ENCODE measurements around the gene MGLL. TPM values are rescaled to one million over a fixed set of nuclear protein-coding genes. Genes with fewer than 3 reads are reported as not detected.

The MGLL gene
- total RNA-seq, 2 experiments from 2014 or later = 2.1 to 3.6 TPM

DNA sequence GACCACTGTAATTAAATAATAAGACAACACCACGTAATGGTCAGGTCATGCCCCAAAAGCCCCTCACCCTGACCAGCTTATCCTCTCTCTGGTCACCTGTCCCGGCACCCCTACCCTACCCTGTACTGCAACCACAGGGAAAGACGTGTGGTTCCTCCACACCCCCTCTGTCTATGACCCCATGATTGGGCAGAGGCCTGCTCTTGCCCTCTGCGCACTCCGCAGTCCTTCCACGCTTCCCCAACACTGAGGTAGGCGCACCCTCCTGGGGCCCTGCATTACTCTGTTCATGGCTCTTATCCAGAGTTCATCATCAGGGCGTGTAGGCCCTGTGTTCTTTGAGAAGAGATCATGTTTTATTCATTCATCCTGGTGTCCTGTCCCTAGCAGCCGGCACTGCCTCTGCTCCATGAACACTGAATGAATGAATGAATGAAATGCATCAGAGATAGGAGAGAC is 33.8 kb downstream of the MGLL start:
- no peak overlapping the region for H3K4me3 Mint-ChIP-seq
- peaks cover 7% of the 10 kb centered on the region for H3K4me1 Mint-ChIP-seq
- POLR2A ChIA-PET = no interaction called here

GRCh38 chr3:127787571-127788365 is 34.5 kb downstream of the MGLL start:
- Mint-ChIP-seq H3K27ac (no peak overlapping the region), H3K36me3 (no peaks in the 10 kb centered on the region), H3K4me1 (peaks cover 7% of the 10 kb centered on the region), H3K9me3 (no peaks in the 10 kb centered on the region), H3K27me3 (peaks cover 21% of the 10 kb centered on the region), H3K4me3 (no peak overlapping the region)
- ATAC-seq (ENCODE audit: low read depth) = no peak
- no peak for DNase-seq
- POLR2A ChIA-PET = no interaction called here

More for the DNA sequence above, 33.8 kb downstream of the MGLL start:
- DNase-seq (no peak), ATAC-seq (ENCODE audit: low read depth) (no peak)
- Mint-ChIP-seq H3K27ac (no peak overlapping the region), H3K27me3 (peaks cover 24% of the 10 kb centered on the region), H3K36me3 (no peaks in the 10 kb centered on the region), H3K9me3 (no peaks in the 10 kb centered on the region)

GRCh38 chr3:127787071-127787490 is 35.2 kb downstream of the MGLL start:
- Mint-ChIP-seq H3K4me3 (no peak overlapping the region), H3K4me1 (peaks cover 7% of the 10 kb centered on the region), H3K36me3 (no peaks in the 10 kb centered on the region), H3K27ac (no peak overlapping the region), H3K27me3 (peaks cover 16% of the 10 kb centered on the region), H3K9me3 (no peaks in the 10 kb centered on the region)
- ATAC-seq (ENCODE audit: low read depth) (no peak), DNase-seq (no peak)
- POLR2A ChIA-PET = no interaction called here

- DNase-seq (no peak), ATAC-seq (ENCODE audit: low read depth) (no peak)
- H3K9me3 Mint-ChIP-seq = no peaks in the 10 kb centered on the region
- H3K4me1 Mint-ChIP-seq = peaks cover 6% of the 10 kb centered on the region
- POLR2A ChIA-PET = no interaction called here
- H3K36me3 Mint-ChIP-seq = no peaks in the 10 kb centered on the region
- peaks cover 16% of the 10 kb centered on the region for H3K27me3 Mint-ChIP-seq
- H3K27ac Mint-ChIP-seq = no peak overlapping the region
- no peak overlapping the region for H3K4me3 Mint-ChIP-seq
Observed at GRCh38 chr3:127786353-127787070, 35.8 kb downstream of the MGLL start.

DNA sequence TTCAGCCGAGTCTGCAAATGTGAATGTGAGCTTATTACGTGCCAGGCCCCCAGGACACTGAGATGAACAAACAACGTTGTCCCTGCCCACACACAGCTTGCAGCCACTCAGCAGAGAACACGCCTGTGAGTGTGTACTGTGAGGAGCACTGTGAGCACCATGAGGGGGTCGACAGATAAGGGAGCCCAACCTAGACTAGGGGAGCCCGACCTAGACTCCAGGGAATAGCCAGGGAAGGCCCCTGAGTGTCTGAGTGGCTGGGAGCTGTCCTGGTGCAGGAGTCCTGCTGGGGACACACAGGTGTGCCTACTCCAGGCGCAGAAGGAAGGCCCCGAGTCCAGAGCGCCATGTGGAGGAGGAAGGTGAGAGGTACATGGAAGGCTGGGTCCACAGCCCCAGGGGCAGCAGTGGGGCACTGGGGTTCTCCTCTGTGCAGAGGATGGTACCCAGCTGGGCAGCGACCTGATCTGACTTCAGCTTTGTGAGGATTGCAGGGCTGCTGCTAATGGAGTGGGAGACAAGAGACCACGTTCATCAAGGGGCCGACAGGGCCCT is 36.5 kb downstream of the MGLL start:
- no peak overlapping the region for H3K27ac Mint-ChIP-seq
- H3K4me1 Mint-ChIP-seq = peaks cover under 1% of the 10 kb centered on the region
- H3K9me3 Mint-ChIP-seq = no peaks in the 10 kb centered on the region
- H3K36me3 Mint-ChIP-seq = no peaks in the 10 kb centered on the region
- no peak overlapping the region for H3K4me3 Mint-ChIP-seq
- ATAC-seq (ENCODE audit: low read depth) = no peak
- H3K27me3 Mint-ChIP-seq = peaks cover 12% of the 10 kb centered on the region
- DNase-seq = no peak
- POLR2A ChIA-PET = no interaction called here

DNA sequence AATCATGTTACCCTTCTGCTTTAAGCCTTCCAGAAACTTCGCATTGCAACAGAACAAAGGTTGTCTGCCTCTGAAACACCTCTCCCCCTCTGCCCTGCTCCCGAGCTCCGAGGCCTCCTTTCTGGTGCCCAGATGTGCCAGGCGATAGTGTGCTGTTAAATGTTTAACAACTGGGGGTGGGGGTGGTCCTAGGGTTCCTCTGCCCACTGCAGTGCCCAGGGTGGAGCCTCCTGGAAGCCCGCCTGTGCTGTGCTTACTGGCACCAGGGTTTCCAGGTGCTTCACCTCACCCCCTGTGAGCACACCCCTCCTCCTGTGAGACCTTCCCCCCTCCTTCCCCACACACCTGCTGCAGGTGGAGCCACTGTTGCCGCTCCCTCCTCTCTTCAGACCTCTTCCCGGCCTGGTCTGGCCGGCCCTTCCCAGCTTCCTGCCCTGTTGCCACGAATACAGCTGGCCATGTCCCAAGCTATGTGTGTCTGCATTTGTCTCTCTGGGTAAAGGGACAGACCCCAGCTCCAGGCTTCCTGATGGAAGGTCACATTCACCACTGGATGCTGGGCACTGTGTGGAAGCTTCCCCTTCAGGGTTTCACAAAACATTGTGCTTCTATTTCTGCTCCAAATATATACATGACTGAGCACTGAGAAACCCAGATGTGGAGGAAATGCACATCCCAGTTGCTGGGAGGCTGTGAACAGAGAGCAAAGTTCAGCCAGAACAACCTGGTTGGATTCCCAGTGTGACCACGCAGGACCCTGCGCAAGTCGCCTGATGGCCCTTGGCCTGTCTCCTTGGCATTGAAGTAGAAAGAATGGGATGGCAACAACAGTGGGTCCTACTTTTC is 37.2 kb downstream of the MGLL start:
- no peak overlapping the region for H3K4me3 Mint-ChIP-seq
- no peaks in the 10 kb centered on the region for H3K4me1 Mint-ChIP-seq
- POLR2A ChIA-PET = no interaction called here
- H3K9me3 Mint-ChIP-seq = no peaks in the 10 kb centered on the region
- H3K27ac Mint-ChIP-seq = no peak overlapping the region
- DNase-seq (no peak), ATAC-seq (ENCODE audit: low read depth) (no peak)
- peaks cover 12% of the 10 kb centered on the region for H3K27me3 Mint-ChIP-seq
- no peaks in the 10 kb centered on the region for H3K36me3 Mint-ChIP-seq

GRCh38 chr3:127784283-127784682 is 38.0 kb downstream of the MGLL start:
- Mint-ChIP-seq H3K9me3 (no peaks in the 10 kb centered on the region), H3K36me3 (no peaks in the 10 kb centered on the region), H3K27ac (no peak overlapping the region), H3K27me3 (peaks cover 8% of the 10 kb centered on the region), H3K4me1 (no peaks in the 10 kb centered on the region), H3K4me3 (no peak overlapping the region)
- ATAC-seq (ENCODE audit: low read depth) = no peak
- DNase-seq = no peak
- POLR2A ChIA-PET = no interaction called here

DNA sequence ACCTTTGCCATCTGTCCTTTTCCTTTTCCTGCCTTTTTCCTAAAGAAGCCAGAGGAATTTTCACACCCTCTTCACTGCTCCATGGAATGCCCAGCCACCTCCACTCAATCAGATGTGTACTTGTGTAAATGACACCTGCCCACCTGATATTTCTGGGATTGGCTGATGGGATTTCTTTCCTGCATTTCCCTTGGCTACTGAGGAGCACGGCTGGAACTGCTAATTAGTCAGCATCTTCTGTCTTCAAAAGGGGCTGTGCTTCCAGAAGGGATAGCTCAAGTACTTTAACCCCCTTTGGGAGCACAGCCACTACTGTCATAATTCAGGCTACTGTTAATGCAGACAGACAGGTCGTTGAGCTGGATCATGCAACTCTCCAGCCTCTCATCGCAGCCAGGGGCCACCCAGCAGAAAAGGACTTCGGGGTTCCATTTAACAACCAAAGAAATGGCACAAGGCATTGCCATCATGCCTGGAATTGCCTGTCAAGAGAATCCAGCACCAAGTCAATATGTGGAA is 38.6 kb downstream of the MGLL start:
- no peak overlapping the region for H3K4me3 Mint-ChIP-seq
- H3K4me1 Mint-ChIP-seq = no peaks in the 10 kb centered on the region
- no peak for DNase-seq
- no peak for ATAC-seq (ENCODE audit: low read depth)
- no peaks in the 10 kb centered on the region for H3K36me3 Mint-ChIP-seq
- H3K9me3 Mint-ChIP-seq = no peaks in the 10 kb centered on the region
- no peak overlapping the region for H3K27ac Mint-ChIP-seq
- H3K27me3 Mint-ChIP-seq = peaks cover 8% of the 10 kb centered on the region
- POLR2A ChIA-PET = no interaction called here

DNA sequence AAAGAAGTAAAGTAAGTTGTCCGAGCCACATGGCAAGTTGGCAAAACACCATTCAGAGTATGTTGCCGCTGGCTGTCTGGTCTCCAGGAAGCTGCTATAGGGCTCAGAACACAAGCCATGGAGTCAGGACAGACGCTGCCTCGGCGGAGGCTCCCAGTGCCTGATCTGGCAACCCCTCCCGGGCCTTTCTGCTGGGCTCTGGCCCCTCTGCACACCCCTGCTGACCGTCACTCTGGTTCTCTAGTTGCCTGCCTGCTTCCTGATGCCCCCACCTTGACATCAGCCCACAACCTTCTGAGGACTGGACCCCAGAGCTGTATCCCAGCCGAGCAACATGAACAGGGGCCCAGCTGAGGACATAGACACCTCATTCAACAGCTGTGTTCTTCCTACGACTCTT is 39.1 kb downstream of the MGLL start:
- no peak overlapping the region for H3K27ac Mint-ChIP-seq
- DNase-seq = no peak
- H3K27me3 Mint-ChIP-seq = peaks cover 6% of the 10 kb centered on the region
- ATAC-seq (ENCODE audit: low read depth) = no peak
- no peaks in the 10 kb centered on the region for H3K36me3 Mint-ChIP-seq
- H3K4me3 Mint-ChIP-seq = no peak overlapping the region
- no peaks in the 10 kb centered on the region for H3K4me1 Mint-ChIP-seq
- no peaks in the 10 kb centered on the region for H3K9me3 Mint-ChIP-seq
- POLR2A ChIA-PET = no interaction called here

DNA sequence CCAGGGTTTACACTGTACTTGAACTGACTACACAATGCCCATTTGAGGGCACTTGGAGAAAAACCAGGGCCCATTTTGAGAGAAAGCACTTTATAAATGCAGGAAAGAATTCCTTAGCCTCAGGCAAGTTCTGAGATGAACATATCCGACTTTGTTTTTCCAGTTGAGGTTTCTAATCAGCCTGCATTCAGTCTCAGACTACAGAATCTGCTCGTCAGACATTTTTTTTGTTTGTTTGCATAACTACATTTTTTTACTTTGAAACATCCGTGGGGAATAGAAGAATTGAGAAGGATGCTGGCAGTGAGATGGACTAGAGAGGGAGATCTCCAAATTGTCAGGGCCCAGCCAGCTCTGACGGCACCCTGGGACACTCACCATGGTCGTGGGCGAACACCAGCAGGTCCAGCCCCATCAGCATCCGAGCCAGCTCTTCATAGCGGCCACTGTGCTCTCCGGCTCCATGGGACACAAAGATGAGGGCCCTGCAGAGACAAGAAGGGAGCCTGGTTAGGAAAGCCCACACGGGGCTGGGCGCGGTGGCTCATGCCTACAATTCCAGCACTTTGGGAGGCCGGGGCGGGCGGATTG is 40.8 kb downstream of the MGLL start:
- Mint-ChIP-seq H3K4me1 (peaks cover 2% of the 10 kb centered on the region), H3K36me3 (peaks cover 1% of the 10 kb centered on the region), H3K27ac (no peak overlapping the region), H3K4me3 (no peak overlapping the region), H3K9me3 (peaks cover 8% of the 10 kb centered on the region), H3K27me3 (peaks cover 6% of the 10 kb centered on the region)
- POLR2A ChIA-PET = no interaction called here
- ATAC-seq (ENCODE audit: low read depth) = no peak
- DNase-seq = no peak

DNA sequence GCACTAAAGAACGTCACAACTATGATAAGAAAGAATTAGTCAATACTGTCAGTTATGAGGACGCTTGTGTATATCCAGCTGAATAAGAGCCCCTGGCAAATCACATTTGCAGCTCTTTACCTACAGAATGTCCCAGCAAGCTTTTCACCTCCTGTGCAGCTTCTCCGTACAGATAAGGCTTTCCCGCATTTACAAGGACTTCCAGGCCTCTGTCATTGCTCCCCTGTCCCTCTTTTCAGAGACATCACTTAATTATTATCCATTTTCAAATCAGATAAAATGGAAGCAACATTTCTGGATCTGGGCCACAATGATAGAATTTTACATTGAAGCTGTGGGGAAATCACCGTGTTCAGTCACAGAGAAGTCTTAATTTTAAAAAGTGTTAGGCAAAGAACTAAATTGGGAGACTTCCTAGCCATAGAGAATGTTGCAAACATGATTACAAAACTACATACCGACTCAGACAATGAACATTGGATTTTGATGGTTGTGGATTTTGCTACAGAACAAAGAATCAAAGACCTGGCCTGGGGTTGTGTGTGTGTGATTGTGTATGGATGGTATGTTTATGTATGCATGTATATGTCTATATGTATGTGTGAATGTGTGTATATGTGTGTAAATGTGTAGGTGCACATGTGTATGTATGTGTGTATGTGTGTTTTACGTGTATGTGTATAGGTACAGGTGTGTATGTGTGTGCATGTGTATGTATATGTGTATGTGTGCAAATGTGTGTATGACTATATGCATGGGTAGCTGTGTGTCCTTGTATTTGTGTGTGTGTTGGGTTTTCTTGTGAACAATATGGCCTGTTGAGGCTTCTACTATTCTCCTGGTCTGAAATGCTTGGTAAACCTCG is 41.5 kb downstream of the MGLL start:
- DNase-seq = no peak
- no peak overlapping the region for H3K27ac Mint-ChIP-seq
- H3K27me3 Mint-ChIP-seq = peaks cover 4% of the 10 kb centered on the region
- peaks cover 1% of the 10 kb centered on the region for H3K36me3 Mint-ChIP-seq
- H3K4me3 Mint-ChIP-seq = no peak overlapping the region
- no peak for ATAC-seq (ENCODE audit: low read depth)
- peaks cover 2% of the 10 kb centered on the region for H3K4me1 Mint-ChIP-seq
- POLR2A ChIA-PET = no interaction called here
- peaks cover 8% of the 10 kb centered on the region for H3K9me3 Mint-ChIP-seq

DNA sequence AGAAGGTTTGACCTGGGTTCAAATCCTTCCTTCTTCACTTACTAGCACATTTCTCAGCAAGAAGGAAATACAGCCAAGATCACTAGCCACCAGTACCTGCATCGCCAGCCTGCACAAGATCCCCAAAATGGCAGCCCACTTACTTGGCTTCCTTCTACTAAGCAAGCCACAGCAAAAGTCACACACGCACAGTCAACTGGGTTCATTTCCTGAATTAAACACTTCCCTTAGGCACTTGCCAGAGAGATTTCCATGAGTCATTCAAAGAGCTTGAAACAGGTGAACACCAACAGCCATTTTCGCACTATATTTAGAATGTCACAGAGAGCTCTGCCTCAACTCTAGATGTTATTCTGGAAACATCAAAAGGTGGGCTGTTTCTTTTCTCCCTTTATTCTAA is 42.6 kb downstream of the MGLL start:
- ATAC-seq (ENCODE audit: low read depth) = no peak

More for the DNA sequence above, 42.6 kb downstream of the MGLL start:
- Mint-ChIP-seq H3K4me1 (peaks cover 3% of the 10 kb centered on the region), H3K27ac (no peak overlapping the region), H3K9me3 (peaks cover 8% of the 10 kb centered on the region), H3K27me3 (peaks cover 2% of the 10 kb centered on the region), H3K36me3 (peaks cover 1% of the 10 kb centered on the region), H3K4me3 (no peak overlapping the region)
- no peak for DNase-seq
- POLR2A ChIA-PET = interaction anchor here (0.7 kb wide), 1 partner anchor 344 kb away, joined by 5 read pairs; the partner anchor contains the start of gene RUVBL1

Data from activated naive CD8-positive, alpha-beta T cell treated with anti-CD3 and anti-CD28 coated beads, Interleukin-2, amount 10 ng/mL, durations not matched to agents 7 days and 5 days (primary cell).